Activated T-cell treated with anti-CD3 and anti-CD28 coated beads, Interleukin-2, amount 50 U/mL, for 4 hours (primary cell): ENCODE data around the gene RAB3IP. TPM values are rescaled to one million over a fixed set of nuclear protein-coding genes. Genes with fewer than 3 reads are reported as not detected.
"Not testable (repeated sequence)": the region's sequence is repeated elsewhere in the genome, so short reads cannot be mapped to it uniquely, and the experiment has no call there.

Source experiments
- ATAC-seq, 2 donors: fragments of 200-7000 bp; cut with Tn5 transposase; one replicate each; pipeline ENCODE4 v1.10.0; 2021
- DNase-seq: peaks from one replicate; pipeline ENCODE4 v3.0.0-alpha.2; 2020
- H3K27me3 Mint-ChIP-seq: one replicate; pipeline ENCODE4 v1.8.0; 2021; ENCODE audit warnings: low read depth, mixed read lengths
- H3K36me3 Mint-ChIP-seq: one replicate; pipeline ENCODE4 v1.8.0; 2022; ENCODE audit warnings: mixed read lengths; ENCODE audit not compliant: insufficient read depth
- H3K4me1 Mint-ChIP-seq: one replicate; pipeline ENCODE4 v1.8.0; 2021; ENCODE audit warnings: low read depth, mixed read lengths
- H3K4me3 Mint-ChIP-seq: one replicate; pipeline ENCODE4 v1.8.0; 2021; ENCODE audit warnings: mild to moderate bottlenecking, moderate library complexity, mixed read lengths
- H3K9me3 Mint-ChIP-seq: one replicate; pipeline ENCODE4 v1.8.0; 2021; ENCODE audit warnings: mixed read lengths
- total RNA-seq, 3 donors: library from RNA; stranded (reverse); gene quantifications; one replicate each; pipeline ENCODE4 v1.2.1, GENCODE V29; 2021

The RAB3IP gene
- total RNA-seq, 3 donors from 2014 or later = 14.9 to 21.1 (median 18.2) TPM

DNA sequence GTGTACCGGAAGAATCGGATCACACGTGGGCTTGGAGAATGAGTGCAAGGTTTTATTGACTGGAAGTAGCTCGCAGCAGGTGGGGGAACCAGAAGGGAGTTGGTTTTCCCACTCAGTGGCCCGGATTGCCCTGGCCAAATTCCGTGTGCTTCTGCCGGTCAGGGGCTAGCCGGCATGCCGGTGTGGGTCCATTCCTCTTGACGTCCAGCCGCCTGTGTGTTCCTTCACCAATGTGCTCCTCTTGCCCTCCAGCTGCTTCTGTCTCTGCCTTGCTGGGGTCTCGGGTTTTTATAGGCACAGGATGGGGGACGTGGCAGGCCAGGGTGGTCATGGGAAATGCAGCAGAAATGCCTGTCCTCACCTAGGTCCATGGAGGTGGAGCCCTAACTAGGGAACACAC, 97.4 kb downstream of the RAB3IP start:
- H3K9me3 Mint-ChIP-seq = no peaks in the 10 kb centered on the region
- H3K4me3 Mint-ChIP-seq = no peak overlapping the region
- peaks cover 11% of the 10 kb centered on the region for H3K27me3 Mint-ChIP-seq
- H3K36me3 Mint-ChIP-seq = no peaks in the 10 kb centered on the region
- H3K4me1 Mint-ChIP-seq = no peaks in the 10 kb centered on the region
- DNase-seq (no peak), ATAC-seq (no peak)

DNA sequence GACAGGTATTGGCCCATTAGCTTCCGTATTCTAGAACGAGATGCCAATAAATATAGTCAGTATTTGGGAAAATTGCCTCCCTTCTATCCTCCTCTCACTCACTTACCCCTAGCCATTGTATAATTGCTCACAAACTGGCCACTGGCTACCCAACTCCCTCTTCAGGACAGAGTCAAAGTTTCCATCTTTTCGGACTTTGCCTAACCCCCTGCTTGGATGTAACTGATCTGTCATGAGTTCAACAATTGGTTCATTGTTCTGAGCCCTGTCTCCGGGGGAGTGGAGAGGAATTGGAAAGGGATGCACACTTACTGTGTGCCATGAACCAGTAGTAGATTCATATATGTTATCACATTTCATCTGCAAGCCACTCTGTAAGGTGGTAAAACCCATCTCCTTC, 98.5 kb downstream of the RAB3IP start:
- Mint-ChIP-seq H3K4me1 (no peaks in the 10 kb centered on the region), H3K9me3 (no peaks in the 10 kb centered on the region), H3K27me3 (peaks cover 6% of the 10 kb centered on the region), H3K36me3 (no peaks in the 10 kb centered on the region), H3K4me3 (no peak overlapping the region)
- no peak for DNase-seq
- ATAC-seq = no peak

DNA sequence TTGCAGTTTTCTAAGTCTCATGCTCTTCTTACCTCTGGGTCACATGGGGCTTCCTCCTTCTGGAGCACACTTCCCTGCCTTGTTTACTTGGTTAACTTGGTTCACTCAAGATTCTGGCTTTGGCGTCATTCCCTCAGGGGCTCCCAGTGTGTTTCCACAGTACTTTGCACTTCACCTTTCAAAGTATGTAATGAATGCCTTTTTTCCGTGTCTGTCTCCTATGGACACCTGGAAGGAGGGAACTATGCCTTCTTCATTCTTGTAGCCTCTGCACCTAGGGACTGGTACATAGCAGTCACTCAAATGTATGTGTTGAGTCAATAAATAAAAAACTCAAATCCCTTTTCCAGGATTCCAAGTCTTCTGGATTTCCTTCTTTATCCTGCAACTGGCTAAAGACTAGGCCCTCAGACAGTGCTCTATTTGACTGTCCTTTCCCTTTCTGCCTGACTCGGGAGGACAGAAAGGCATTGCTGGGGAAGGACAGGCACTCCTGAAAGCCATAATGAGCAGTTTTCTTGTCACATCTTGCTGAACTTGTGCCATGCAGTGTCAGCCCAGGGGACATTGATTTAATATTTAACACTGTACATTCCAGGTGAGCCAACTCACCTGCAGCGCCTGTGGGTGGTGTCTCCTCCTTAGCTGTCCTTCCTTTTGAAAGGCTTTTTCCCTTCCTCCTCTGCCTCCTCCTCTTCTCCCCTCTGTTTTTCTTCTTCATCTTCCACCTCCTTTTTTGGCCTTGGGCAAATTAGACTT, 99.2 kb downstream of the RAB3IP start:
- no peak for ATAC-seq

DNA sequence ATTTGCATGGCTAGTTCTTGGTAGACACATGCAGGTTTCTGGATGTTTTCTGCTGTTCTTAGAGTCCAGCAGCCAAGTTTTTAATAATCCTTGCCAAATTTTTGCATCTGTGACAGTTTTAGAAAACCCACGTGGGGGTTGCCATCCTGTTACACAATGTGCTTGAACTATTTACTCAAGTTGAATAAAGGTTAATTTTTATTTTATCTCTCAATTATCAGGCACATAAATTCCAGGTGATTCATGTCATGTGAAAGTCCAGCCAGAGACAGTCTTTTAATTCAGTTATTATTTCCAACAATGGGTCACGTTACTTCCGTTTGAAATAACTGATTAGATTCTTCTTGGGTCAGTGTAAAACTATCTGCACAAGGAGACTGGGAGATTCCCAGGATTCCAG, 102.1 kb downstream of the RAB3IP start:
- Mint-ChIP-seq H3K9me3 (no peaks in the 10 kb centered on the region), H3K36me3 (no peaks in the 10 kb centered on the region), H3K4me3 (no peak overlapping the region), H3K27me3 (peaks cover 2% of the 10 kb centered on the region), H3K4me1 (no peaks in the 10 kb centered on the region)
- ATAC-seq (no peak), DNase-seq (no peak)

More for the DNA sequence above, 99.2 kb downstream of the RAB3IP start:
- no peaks in the 10 kb centered on the region for H3K4me1 Mint-ChIP-seq
- no peaks in the 10 kb centered on the region for H3K36me3 Mint-ChIP-seq
- no peaks in the 10 kb centered on the region for H3K9me3 Mint-ChIP-seq
- H3K27me3 Mint-ChIP-seq = peaks cover 2% of the 10 kb centered on the region
- H3K4me3 Mint-ChIP-seq = no peak overlapping the region
- no peak for DNase-seq

DNA sequence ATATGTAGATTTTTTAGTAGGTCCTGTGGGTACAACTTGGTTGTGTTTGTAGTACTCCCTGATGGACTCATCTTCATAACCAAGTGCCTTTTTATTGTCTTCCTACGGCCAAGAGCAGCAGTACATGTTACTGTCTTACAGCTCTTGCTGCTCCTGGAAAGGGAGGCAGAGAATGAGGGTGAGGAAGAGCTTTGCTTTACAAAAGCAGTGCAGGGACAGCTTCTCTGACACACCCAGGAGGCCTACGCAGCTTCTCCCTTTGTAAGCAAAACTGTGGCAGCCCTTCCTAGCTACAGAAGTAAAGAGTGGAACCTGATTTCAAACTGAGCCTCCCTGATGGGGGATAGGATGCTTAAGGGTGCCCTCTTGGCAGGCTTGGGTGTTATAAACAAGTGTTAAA, 104.9 kb downstream of the RAB3IP start:
- peaks cover 2% of the 10 kb centered on the region for H3K27me3 Mint-ChIP-seq
- no peak overlapping the region for H3K4me3 Mint-ChIP-seq
- no peak for DNase-seq
- no peak for ATAC-seq
- no peaks in the 10 kb centered on the region for H3K9me3 Mint-ChIP-seq
- no peaks in the 10 kb centered on the region for H3K36me3 Mint-ChIP-seq
- no peaks in the 10 kb centered on the region for H3K4me1 Mint-ChIP-seq

DNA sequence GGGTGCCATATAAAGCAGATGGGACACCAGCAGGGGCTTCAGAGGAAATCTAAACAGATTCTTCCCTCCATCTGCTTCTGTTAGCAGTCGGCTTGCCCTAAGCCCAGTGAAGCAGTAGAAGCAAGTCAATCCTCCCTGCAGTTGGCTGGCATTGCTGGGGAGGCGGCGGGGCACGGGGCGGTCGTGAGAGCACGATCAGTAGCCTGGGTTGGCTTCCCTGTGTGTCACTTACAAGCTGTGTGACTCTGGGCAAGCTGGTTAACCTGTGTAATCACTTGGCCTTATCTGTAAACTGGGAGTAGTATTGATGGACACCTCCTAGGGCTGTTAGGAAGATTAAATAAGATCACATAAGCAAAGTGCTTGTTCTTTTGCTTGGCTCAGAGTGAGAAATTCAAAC, 105.8 kb downstream of the RAB3IP start:
- DNase-seq = no peak
- no peak for ATAC-seq

DNA sequence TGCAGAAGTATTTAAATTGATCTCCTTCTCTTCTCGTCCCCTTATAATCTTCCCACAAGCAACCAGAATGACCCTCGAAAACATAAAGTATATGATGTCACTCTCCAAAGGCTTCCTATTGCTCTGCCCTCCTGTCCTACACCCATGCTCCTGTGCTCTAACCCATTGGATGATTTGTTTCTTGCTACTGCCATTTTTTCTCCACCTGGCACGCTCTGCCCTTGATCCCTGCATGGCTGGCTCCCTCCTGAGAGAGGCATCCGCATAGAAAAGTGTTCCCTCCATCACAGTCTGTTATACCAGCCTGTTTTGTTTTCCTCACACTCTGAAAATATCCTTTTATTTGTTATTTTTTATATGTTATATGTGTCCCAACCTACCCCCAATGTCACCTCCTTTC, 106.2 kb downstream of the RAB3IP start:
- no peak for DNase-seq
- H3K27me3 Mint-ChIP-seq = peaks cover 5% of the 10 kb centered on the region

More for the DNA sequence above, 105.8 kb downstream of the RAB3IP start:
- Mint-ChIP-seq H3K27me3 (peaks cover 3% of the 10 kb centered on the region), H3K4me3 (no peak overlapping the region), H3K4me1 (no peaks in the 10 kb centered on the region), H3K36me3 (no peaks in the 10 kb centered on the region), H3K9me3 (no peaks in the 10 kb centered on the region)

DNA sequence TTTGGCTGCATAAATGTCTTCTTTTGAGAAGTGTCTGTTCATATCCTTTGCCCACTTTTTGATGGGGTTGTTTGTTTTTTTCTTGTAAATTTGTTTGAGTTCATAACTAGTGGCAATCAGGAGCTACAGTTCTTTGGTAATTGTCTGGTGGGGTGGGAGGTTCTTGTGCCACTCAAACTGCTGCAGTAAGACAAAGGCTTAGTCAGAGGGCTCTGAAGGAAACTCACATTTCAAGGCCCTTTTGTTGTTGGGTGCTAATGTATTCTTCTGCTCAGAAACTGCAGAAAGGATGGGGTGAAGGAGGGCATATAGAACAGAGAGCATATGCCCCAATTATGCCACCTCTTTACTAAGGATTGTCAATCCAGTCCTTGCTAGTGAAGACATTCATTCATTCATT, 108.3 kb downstream of the RAB3IP start:
- Mint-ChIP-seq H3K9me3 (no peaks in the 10 kb centered on the region), H3K4me3 (no peak overlapping the region), H3K36me3 (no peaks in the 10 kb centered on the region), H3K4me1 (no peaks in the 10 kb centered on the region), H3K27me3 (peaks cover 8% of the 10 kb centered on the region)
- ATAC-seq (no peak), DNase-seq (no peak)

More for the DNA sequence above, 106.2 kb downstream of the RAB3IP start:
- H3K36me3 Mint-ChIP-seq = no peaks in the 10 kb centered on the region
- H3K4me3 Mint-ChIP-seq = no peak overlapping the region
- H3K4me1 Mint-ChIP-seq = no peaks in the 10 kb centered on the region
- no peak for ATAC-seq
- no peaks in the 10 kb centered on the region for H3K9me3 Mint-ChIP-seq

DNA sequence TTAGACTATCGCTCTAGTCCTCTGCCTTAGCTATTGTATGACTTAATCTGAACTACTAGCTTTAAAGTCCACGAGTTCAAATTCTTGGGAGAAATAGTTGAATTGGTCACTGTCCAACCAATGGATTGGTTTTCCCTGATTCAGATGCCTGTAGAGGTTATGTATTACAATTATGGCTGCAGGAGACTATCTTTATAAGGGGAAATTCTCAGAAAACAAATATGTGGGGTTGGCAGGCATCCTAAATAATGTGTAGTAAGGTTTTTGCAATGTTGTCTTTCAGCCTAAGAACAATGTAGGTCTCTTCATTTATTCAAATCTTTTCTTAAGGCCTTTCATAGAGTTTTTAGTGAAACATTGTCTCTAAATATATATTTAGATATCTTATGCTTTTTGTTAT, 113.3 kb downstream of the RAB3IP start:
- H3K9me3 Mint-ChIP-seq = peaks cover 5% of the 10 kb centered on the region
- H3K4me3 Mint-ChIP-seq = no peak overlapping the region
- H3K4me1 Mint-ChIP-seq = no peaks in the 10 kb centered on the region
- H3K27me3 Mint-ChIP-seq = peaks cover 8% of the 10 kb centered on the region
- ATAC-seq (no peak), DNase-seq (no peak)
- H3K36me3 Mint-ChIP-seq = no peaks in the 10 kb centered on the region

DNA sequence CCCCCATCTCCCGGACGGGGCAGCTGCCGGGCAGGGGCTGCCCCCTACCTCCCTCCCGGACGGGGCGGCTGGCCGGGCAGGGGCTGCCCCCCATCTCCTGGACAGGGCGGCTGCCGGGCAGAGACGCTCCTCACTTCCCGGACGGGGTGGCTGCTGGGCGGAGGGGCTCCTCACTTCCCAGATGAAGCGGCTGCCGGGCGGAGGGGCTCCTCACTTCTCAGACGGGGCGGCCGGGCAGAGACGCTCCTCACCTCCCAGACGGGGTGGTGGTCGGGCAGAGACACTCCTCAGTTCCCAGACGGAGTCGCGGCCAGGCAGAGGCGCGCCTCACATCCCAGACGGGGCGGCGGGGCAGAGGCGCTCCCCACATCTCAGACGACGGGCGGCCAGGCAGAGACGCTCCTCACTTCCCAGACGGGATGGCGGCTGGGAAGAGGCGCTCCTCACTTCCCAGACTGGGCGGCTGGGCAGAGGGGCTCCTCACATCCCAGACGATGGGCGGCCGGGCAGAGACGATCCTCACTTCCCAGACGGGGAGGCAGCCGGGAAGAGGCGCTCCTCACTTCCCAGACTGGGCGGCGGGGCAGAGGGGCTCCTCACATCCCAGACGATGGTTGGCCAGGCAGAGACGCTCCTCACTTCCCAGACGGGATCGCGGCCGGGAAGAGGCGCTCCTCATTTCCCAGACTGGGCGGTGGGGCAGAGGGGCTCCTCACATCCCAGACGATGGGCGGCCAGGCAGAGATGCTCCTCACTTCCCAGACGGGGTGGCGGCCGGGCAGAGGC, 114.7 kb downstream of the RAB3IP start:
- not testable (repeated sequence) for DNase-seq, H3K27me3 Mint-ChIP-seq, H3K9me3 Mint-ChIP-seq, ATAC-seq, H3K4me1 Mint-ChIP-seq, H3K4me3 Mint-ChIP-seq, H3K36me3 Mint-ChIP-seq

DNA sequence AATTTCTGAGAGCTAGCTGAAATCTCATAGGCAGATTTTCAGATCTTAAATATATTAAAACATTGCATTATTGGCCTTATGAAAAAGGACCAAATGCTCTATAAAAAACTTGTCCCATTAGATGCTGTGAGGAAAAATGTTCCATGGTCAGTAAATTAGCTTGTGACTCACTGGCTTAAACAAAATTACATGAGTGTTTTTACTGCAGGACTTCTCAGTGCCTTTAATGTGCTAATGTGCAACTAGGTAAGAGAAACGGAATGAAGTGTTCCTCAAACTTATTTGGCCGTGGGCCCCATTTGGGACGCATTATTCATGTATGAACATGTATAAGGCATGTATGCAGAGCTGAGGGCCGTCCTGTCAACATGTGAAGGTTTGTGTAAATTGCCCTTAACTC, 128.0 kb downstream of the RAB3IP start:
- ATAC-seq (no peak), DNase-seq (no peak)
- H3K27me3 Mint-ChIP-seq = peaks cover 20% of the 10 kb centered on the region
- H3K36me3 Mint-ChIP-seq = no peaks in the 10 kb centered on the region
- no peak overlapping the region for H3K4me3 Mint-ChIP-seq
- H3K9me3 Mint-ChIP-seq = no peaks in the 10 kb centered on the region
- no peaks in the 10 kb centered on the region for H3K4me1 Mint-ChIP-seq

DNA sequence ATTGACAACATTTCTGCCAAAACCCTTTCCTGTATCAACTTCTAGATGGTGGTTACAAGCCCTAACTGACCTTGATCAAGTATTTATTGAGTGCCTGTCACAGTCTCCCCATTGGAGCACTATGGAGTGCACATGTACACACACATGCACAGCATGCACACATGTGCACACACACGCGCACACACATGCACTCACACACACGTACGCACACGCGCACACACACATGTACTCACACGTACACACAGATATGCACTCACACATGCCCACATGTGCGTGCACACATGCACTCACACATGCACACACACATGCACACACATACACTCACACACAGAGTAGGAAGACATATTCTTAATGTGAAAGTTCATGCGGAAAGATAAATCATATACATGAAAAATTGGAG, 130.0 kb downstream of the RAB3IP start:
- Mint-ChIP-seq H3K4me3 (no peak overlapping the region), H3K4me1 (no peaks in the 10 kb centered on the region)
- ATAC-seq = no peak

DNA sequence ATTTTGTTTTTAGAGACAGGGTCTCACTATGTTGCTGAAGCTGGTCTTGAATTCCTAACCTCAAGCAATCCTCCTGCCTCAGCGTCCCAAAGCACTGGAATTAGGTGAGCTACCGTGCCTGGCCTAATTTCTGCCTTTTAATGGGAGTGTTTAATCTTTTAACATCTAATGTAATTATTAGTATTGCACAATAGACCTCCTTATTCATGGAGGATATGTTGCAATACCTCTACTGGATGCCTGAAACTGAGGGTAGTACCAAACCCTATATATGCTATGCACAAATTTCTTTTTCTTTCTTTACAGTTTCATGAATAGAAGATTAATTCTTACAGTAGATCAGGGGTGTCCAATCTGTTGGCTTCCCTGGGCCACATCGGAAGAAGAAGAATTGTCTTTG, 134.1 kb downstream of the RAB3IP start:
- ATAC-seq (no peak), DNase-seq (no peak)
- Mint-ChIP-seq H3K4me1 (no peaks in the 10 kb centered on the region), H3K9me3 (no peaks in the 10 kb centered on the region), H3K4me3 (no peak overlapping the region), H3K36me3 (no peaks in the 10 kb centered on the region), H3K27me3 (peaks cover 23% of the 10 kb centered on the region)

More for the DNA sequence above, 130.0 kb downstream of the RAB3IP start:
- H3K9me3 Mint-ChIP-seq = no peaks in the 10 kb centered on the region
- no peaks in the 10 kb centered on the region for H3K36me3 Mint-ChIP-seq
- no peak for DNase-seq
- peaks cover 24% of the 10 kb centered on the region for H3K27me3 Mint-ChIP-seq
